HG02884 (cell line): ENCODE data around the gene APOL4.
"Not testable (repeated sequence)": the region's sequence is repeated elsewhere in the genome, so short reads cannot be mapped to it uniquely, and the experiment has no call there.

Experiments
- ATAC-seq: cut with Tn5 transposase; IDR thresholded peaks from one replicate; pipeline ENCODE4 v1.9.1; 2021; ENCODE audit warnings: mild to moderate bottlenecking, moderate library complexity; ENCODE audit not compliant: unreplicated experiment

APOL4 gene, protein sequence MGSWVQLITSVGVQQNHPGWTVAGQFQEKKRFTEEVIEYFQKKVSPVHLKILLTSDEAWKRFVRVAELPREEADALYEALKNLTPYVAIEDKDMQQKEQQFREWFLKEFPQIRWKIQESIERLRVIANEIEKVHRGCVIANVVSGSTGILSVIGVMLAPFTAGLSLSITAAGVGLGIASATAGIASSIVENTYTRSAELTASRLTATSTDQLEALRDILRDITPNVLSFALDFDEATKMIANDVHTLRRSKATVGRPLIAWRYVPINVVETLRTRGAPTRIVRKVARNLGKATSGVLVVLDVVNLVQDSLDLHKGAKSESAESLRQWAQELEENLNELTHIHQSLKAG

DNA sequence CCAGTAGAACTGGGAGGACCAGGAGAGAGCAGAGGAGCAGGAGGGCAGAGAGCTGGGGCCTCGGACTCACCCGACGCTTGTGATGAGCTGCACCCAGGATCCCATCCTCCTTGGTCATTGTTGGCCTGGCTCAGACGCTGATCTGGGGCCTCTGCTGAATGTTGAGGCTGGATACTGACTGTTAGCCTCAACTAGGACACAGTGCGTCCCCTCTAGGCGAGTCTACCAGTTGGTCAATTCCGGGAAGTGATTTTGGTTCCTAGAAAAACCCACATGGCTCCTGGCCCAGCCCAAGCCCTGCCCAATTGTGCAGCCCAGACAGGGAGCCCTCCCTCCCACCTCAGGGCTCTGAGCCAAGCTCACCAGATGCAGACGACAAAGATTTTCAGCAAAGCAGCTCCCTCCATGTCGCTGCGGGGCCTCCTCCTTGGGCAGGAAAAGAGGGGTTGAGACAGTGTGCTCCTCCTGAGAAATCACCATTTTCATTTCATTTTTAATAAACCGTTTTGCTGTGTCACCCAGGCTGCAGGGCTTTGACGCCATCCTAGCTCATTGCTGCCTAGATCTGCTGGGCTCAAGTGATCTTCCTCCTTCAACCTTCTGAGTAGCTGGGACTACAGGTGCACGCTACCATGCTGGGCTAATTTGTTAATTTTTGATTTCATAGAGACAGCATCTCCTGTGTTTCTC, at the start of gene APOL4:
Gene APOL4 (minus strand): TSS at position 180 of the 690 bp plus-strand sequence. CDS start 75 bp downstream, at position 105.
- no peak for ATAC-seq

DNA sequence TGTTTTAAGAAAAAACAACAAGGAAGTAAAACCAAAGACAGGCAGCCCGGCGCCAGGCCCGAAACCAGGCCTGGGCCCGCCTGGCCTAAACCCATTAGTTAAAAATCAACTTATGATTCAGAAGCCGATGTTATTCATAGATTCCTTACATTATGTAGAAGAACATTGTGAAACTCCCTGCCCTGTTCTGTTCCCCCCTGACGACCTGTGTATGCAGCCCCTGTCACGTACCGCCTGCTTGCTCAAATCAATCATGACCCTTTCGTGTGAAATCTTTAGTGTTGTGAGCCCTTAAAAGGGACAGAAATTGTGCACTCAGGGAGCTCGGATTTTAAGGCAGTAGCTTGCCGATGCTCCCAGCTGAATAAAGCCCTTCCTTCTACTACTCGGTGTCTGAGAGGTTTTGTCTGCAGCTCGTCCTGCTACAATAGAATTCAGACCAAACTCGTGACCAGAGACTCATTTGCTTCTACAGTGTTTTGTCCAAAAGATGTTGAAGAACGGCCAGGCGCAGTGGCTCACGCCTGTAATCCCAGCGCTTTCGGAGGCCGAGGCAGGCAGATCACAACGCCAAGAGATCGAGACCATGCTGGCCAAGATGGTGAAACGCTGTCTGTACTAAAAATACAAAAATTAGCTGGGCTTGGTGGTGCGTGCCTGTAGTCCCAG, 48.8 kb upstream of the APOL4 start:
- ATAC-seq = not testable (repeated sequence)

DNA sequence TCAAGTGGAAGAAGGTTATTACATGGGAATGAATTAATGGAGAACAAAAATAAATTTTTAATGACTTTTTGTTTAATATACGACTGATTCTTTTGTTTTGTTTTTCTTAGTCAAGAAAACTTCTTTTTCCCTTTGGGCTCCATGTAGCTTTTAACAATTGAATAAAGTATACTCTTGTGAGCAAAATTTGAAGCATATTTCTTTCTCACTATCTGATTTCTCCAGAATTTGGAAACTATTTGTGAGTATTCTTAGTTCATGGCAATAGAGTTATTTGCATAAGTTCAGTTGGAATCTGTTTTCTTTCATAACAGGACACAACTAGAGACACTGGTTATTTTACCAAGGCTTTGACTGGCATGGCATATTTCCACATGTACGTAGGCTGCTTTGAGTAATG, 47.6 kb upstream of the APOL4 start:
- ATAC-seq = no peak

DNA sequence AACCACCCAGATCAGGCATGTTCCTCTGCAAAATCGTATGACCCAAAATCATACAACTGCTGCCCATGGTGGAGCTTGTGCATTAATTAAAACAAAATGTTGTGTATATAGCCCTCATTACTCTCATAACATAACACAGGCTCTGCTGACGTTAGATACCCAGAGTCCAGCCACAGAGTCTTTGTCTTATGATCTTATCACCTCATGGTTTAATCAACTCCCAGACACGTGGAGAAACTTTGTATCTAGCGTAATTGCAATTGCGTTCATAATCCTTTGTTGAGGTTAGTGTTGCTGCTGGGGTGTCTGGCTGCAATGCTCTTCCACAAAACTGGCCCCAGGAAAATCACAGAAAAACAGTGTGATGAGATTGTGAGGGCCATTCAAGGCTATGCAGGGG, 46.3 kb upstream of the APOL4 start:
- ATAC-seq = no peak

DNA sequence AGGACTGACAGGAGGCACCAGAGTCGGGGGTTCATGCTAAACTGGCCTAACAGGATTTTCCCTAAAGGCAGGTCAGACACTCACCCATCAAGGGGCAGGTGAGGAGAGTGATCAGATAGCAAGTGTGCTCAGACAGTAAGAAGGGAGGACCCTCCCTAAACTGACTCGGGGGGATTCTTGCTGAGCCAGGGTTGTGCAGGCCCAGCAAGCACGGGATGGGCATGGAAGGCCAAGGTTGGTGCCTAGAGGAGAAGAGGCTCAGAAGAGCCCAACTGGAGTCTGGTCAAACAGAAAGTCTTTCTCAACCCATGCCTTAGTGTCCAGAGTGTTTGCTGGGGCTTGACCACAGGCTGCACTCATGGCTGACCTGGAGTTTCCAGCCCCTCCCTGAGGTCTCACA, 45.1 kb upstream of the APOL4 start:
- no peak for ATAC-seq

DNA sequence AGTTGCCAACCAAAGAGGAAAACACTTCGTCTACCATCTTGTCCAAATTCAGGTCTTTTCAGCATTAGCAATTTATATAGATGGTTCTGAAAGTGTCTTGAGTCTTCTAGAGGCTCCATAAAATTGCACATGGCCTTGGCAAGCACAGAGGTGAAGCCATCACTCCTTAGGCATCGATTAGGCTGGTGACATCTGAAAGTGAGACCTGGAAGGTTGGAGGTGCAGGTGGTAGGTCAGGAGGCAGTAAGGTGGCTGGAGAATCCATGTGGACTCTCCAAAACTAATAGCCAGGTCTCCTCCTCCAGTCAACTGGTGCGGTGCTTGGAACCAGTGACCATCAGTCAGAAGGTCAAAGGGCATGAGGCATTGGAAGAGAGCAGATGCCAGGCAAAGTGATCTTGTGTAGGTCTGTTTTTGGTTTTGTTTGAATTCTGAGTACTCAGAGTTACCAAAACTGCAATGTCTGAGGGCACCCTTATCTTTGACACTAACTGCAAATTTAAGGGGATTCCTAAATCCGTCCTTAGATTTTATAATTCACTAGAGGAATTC, 44.3 kb upstream of the APOL4 start:
- no peak for ATAC-seq

DNA sequence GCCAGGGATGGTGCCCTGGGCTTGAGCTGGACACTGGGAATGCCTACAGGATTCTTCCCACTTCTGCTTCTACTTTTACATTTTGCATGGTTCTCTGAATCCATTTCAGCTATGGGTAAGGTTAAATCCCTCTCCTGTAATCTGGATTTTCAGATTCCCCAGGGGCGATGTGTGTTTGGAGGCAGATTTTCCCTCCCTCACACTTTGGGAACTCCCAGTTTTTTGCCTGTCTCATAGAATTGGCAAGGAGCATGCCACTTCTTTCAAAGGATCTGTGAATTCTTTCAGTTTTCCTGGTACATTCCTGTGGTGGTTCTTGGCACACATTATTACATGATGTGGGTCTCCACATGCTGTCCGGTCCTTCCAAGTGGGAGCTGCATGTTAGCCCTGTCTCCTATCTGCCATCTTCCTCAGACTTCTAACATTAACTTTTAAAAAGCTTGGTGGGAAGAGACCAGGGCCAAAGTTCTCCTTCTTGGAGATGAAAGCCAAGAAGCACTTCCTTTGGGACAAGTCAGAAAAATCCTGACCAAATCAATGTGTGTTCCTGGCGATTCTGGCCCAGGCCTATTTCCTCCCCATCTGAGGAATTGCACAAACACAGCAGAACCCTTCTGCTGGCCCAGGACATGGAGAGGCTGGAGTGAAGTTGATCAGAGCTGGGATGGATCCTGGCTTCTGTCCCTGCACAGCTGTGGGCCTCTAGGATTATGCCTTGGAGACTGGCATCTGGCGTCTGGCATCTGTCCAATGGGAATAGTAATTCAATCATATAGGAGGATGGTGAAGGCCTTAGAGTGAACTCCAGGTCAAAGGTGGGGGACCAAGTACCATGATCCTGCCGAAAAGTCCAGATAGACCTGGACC, 43.1 kb upstream of the APOL4 start:
- ATAC-seq = no peak

DNA sequence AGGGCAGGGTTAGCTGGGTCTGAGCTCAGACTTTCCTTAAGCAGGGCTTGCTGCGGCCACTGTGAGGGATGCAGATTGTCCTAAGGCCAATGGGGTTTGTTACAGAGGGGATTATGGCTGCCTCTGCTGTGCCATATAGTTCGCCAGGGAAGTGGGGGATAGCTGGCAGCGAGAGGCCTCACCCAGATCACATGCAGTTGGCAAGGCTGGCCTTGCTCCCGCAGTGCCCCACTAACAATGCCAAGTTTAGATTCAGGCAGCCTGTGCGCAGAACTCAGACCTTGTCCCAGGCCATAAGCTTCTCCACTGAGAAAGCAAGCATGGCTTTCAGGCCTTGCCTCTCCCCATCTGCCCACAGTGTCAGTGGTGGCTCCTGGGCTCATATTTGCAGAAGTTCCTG, 42.4 kb upstream of the APOL4 start:
- no peak for ATAC-seq

DNA sequence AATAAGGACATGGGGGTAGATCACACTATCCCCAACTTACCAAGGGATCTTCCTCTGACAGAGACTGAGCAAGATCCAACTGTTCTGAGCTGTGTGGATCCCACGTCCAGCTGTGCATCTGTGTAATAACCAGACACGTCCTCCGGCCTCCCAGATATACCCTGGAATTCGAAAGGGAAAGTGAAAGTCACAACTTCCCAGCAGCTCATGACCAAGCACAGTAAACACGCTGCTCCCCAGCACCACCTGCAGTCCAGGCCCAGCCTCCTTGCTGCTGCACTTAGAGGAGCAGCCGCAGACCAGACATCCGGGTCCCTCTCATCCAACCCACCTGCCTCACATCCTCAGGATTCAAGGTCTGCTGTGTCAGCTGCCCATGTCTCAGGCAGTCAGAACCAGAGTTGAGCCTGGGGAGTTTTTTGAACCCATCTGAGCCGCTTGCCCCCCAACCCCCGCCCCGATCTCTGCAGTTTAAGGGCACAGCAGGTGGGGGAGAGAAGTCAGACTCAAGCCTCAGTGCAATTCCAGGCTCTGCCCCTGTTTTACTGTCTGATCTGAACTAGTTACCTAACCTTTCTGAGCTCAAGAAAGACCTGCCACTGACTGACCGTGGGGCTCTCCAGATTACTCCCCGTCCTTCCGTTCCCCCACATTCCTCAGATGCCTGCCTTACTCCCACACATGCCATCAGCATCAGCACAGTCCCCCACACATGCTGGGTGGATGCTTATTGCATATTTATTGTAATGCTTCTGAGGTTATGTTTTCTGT, 38.0 kb upstream of the APOL4 start, which contains the start of gene APOL2:
Gene APOL2 (minus strand): TSS at position 127 of the 771 bp plus-strand sequence. CDS start 6,365 bp downstream, outside the sequence.
- peak; percentile 65 for ATAC-seq

DNA sequence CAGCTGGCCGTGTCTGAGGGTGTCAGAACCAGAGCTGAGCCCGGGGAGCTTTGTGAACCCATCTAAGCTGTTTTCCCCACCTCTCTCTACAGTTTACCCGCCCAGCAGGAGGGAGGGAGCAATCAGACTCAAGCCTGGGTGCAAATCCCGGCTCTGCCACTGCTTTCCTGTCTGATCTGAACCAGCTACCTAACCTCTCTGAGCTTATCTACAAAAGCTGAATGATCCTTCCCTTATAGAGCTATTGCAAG, 37.5 kb upstream of the APOL4 start:
- peak; percentile 14 for ATAC-seq

DNA sequence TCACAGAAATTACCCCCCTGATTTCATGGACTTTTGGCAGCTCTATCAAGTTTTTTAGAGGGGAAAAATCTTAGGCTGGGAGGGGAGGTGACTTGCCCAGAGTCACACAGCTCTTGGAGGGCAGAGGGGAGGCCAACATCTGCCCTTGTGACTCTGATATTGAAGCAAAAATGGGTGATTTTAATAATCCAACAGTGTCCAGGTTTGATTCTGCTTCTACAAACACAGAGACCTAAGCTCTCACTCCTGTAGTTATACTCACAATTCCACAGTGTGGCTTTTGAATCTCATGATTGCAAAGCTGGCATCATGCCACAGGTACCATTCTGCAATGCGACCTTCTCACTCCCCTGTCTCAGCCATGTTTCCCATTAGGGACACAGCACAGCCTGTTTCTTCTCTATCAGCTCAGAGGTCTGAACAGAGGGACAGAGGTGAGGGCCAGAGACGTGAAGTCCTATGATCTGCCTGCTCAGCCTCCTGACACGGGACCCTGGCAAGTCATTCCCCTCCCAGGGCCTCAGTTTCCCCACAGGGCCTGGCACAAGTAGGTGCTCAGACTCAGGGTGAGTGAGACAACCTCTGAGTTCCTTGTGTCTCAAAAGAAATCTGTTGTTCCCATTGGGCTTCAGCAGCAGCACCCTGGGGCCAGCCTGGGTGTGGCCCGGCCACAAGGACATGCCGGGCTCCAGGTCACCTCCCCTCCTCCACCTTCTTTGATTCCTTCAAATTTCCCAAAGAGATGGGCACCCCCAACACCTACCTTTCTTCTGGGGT, 37.0 kb upstream of the APOL4 start:
- ATAC-seq = no peak

DNA sequence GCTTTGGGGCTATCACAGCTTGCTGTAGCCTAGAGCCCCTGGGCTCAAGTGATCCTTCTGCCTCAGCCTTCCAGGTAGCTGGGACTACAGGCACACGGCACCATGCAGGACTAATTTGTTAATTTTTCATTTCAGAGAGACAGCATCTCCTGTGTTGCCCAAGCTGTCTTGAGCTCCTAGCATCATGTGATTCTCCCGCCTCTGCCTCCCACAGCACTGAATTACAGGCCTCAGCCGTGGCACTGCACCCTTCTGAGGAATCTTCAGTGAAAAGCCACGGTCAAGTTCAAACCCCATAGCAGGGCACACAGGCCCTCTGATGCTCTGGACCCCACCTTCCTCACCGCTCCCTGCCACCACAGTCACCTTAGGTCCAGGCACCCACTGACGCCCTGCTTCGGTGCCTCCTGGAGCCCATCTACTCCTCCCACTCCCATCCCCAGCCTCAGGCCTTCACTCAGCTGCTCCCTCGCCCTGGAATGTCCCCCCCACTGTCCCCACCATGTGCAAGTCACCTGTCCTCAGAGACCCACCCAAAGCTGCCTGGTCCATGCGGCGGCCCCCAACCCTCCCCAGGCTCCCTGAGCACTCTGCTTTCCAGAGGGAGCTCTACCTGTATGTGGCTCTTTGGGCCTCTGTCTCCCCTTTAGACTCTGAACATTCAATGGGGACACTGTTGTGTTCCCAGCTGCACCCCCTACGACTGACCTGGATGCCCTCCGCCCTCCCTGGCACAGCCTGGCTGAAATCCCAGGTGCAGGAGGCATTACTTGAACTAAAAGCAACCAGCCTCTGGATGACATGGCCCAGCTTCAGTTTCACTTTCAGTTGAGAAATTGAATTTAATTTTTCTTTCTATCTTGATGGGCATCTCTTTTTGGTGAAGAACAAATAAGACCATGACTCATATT, 36.1 kb upstream of the APOL4 start:
- no peak for ATAC-seq

DNA sequence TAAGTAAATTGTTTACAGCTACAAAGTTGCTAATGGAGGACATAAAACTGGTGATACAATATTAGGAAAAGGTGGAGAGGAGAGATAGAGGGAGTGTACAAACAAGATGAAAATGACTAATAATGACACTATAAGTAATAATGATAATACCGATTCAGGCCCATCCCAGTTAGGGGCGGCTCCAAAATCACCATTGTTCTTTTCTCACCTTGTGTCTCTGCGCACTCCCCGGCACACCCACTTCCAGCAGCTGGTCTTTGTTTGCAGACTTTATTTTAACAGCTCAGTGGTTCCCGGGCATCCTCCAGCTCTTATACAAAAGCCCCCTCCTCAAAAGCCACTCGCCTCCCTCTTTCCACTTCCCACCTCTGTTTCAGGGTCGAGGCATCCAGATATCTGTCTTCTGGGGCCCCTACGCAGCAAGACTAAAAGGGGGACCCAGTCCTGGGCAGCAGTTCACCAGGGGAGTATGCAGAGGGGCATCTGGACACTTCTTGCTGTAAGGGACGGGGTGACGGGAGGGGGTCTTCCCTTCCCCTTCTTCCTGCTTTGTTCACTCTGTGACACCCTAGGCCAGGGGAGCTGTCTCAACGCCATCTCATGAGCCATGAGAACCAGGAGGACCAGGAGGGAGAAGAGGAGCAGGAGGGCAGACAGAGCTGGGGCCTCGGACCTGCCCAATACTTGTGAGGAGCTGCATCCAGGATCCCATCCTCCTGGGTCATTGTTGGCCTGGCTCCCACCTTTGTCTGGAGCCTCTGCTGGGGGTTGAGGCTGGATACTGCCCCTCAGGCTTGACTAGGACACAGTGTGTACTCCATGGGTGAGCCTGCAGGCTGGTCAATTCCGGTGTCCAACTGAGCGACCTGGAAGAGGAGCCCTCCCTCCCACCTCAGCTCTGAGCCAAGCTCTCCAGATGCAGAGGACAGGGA, 35.0 kb upstream of the APOL4 start:
- ATAC-seq = no peak

DNA sequence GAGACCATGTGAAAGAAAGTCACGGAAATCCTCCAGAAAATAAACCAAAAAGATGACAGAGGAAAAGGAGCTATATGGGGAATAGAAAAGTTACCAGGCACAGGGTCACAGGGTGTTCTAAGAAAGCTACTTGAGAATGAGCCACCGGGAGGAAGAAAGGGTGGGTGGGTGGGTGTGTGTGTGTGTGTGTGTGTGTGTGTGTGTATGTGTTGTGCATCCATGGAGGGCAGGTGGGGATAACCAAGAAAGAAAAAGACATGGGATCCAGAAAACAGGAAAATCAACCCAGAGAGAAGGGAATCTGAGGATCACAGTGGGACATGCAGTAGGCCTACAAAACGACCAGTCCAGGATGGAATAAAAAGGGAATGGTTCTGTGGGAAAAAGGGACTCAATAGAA, 34.0 kb upstream of the APOL4 start:
- ATAC-seq = no peak

DNA sequence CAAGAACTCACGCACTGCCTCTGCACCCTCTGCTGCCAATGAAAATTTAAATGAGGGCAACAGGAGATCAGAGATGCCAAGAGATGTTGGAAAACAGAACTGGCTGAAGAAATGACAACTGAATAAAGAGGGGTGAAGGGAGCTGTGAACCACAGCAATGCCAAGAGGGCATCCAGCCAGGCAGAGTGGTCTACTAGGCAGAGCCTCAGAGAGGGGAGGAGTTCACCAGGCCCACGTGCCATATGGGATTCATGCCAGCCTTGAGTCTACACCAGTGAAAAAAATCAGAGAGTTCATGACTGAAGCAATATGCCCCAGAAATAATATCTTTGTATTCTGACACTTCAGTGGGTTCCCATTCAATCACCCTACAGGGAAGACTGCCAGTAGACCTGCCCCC, 33.3 kb upstream of the APOL4 start:
- ATAC-seq = no peak

DNA sequence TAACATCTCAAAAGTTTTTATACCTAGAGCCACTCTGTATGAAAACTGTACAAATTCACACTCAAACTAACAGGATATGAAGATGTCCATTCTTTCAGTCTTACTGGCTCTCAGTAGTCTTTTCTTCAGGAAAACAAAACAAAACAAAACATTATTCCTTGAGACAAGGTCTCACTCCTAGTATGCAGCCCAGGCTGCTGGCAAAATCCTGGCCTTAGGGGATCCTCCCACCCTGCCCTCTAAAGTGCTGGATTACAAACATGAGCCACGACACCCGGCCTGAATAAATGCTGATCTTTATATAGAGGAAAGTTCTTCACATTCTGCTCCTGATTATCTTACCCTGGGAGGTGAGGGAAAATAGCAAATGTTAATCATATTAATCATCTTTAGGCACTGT, 32.6 kb upstream of the APOL4 start:
- ATAC-seq = no peak

DNA sequence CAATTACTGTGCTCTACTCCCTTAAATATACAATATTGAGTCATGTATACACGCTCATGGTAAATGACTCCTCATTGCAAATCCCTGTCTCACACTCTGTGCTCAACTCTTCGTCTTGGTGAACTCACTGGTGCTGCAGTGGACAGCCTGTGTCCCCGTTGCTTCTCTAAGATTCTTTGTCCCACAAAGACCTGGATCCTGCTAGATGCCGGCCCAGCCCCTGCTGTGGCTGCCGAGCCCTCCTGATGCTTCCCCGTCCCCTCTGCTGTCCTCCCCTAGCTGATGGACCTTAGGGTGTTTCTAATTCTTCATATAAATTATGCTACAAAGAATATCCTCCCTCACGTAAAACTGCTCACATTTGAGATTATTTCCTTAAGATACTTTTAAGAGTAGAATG, 32.2 kb upstream of the APOL4 start:
- ATAC-seq = no peak
